Chondrocyte (in vitro differentiated cells): ENCODE measurements around the gene C1orf35. TPM values are rescaled to one million over a fixed set of nuclear protein-coding genes. Genes with fewer than 3 reads are reported as not detected.

Experiments used
- DNase-seq: peaks from one replicate; pipeline ENCODE4 v3.0.0; 2021; ENCODE audit warnings: mixed read lengths, low spot score
- H3K27ac Mint-ChIP-seq: one replicate; pipeline ENCODE4 v1.8.0; 2021; ENCODE audit warnings: mild to moderate bottlenecking, moderate library complexity, mixed read lengths; ENCODE audit not compliant: unreplicated experiment
- H3K27me3 Mint-ChIP-seq: 2 replicates; pipeline ENCODE4 v1.8.0; 2021; ENCODE audit warnings: low read depth, mixed read lengths
- H3K36me3 Mint-ChIP-seq: 2 replicates; pipeline ENCODE4 v1.8.0; 2021; ENCODE audit warnings: low read depth, mixed read lengths
- H3K4me1 Mint-ChIP-seq: 2 replicates; pipeline ENCODE4 v1.8.0; 2021; ENCODE audit warnings: low read depth, mild to moderate bottlenecking, mixed read lengths
- H3K4me3 Mint-ChIP-seq: one replicate; pipeline ENCODE4 v1.8.0; 2021; ENCODE audit warnings: mild to moderate bottlenecking, moderate library complexity, mixed read lengths; ENCODE audit not compliant: unreplicated experiment
- H3K9me3 Mint-ChIP-seq: 2 replicates; pipeline ENCODE4 v1.8.0; 2021; ENCODE audit warnings: low read depth, mixed read lengths
- total RNA-seq: library from RNA; stranded (reverse); gene quantifications from 3 replicates; pipeline ENCODE4 v1.2.1, GENCODE V29; 2021
- TF ChIP-seq, protein P1 (sequence below): fragments of 200-600 bp; sonication (generic); IDR thresholded peaks from 2 replicates; pipeline ENCODE4 v1.5.0; 2021; ENCODE audit warnings: antibody characterized with exemption, mild to moderate bottlenecking, moderate library complexity

C1orf35 gene
- total RNA-seq, 1 donor from 2014 or later = 13.3 TPM

DNA sequence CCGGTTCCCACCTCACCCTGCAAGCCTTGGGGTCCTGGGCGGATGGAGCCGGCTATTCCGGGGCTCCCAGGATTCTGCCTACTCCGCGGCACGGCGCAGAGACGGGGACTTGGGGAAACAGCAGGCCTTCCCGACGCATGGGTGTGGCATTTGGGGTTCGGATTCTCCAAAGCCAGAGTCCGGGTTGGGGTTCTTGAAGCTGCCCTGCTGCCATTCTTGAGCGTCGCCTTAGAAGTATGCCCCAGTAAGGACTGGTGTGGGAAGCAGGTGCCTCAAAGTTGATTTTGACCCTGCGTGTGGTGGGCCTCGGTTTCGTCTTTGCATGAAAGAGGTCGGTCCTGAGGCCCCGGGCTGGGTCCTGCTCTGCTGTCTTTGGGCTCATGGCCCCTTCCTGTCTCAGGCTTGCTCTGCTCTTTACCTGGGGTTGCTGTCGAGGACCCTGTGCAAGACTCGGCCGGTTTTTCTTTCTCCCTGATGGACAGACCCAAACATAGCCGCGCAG is 37.6 kb upstream of the C1orf35 start:
- H3K4me3 Mint-ChIP-seq = peak overlapping the region; percentile 91
- peaks cover 32% of the 10 kb centered on the region for H3K4me1 Mint-ChIP-seq
- DNase-seq = no peak

DNA sequence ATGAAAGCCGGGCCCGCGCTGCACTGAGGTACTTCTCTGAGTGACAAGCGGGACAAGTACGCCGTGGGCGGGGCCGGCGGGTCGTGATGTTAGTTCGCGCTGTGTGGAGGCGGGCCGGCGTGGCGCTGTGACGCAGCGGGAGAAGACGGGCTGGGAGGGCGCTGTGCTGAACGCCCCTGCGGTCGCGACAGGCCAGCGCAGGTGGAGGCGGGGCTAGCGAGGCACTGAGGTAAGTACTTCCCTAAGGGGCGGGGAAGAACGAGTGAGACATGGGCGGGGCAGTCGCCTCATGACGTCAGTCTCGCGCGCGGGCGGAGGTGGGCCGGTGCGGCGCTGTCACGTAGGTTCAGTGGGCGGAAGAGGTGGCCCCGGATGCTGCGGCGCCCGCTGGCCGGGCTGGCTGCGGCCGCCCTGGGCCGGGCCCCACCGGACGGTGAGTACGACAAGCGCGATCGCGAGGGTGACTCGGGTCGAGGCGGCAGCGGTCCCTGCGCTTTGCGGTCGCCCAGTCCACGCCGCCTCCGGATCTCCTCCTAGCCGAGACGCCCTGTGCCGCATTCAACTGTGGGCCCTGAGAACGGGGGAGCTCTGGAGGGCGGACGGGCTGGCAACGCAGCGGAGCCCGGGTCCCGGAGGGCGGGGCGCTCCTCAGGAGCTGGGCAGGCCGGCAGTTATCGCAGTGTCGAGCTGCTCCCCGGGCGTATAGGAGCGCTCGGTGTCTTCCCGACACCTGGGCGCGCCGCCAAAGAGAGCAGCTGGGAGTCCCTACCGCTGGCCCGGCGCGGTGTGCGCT is 37.0 kb upstream of the C1orf35 start, which contains the start of gene GUK1:
Gene GUK1, plus strand, starts transcription at position 349 of the 793 bp plus-strand sequence. Its CDS starts 24 bp downstream, at position 373.
- no peaks in the 10 kb centered on the region for H3K9me3 Mint-ChIP-seq
- DNase-seq = peak; percentile 100
- peak within 1 kb of the TSS; percentile 93 for H3K27ac Mint-ChIP-seq
- H3K4me1 Mint-ChIP-seq = peaks cover 32% of the 10 kb centered on the region
- H3K27me3 Mint-ChIP-seq = peaks cover 8% of the 10 kb centered on the region
- peak within 1 kb of the TSS; percentile 91 for H3K4me3 Mint-ChIP-seq
- no peaks in the 10 kb centered on the region for H3K36me3 Mint-ChIP-seq
- TF ChIP-seq, protein P1, sequence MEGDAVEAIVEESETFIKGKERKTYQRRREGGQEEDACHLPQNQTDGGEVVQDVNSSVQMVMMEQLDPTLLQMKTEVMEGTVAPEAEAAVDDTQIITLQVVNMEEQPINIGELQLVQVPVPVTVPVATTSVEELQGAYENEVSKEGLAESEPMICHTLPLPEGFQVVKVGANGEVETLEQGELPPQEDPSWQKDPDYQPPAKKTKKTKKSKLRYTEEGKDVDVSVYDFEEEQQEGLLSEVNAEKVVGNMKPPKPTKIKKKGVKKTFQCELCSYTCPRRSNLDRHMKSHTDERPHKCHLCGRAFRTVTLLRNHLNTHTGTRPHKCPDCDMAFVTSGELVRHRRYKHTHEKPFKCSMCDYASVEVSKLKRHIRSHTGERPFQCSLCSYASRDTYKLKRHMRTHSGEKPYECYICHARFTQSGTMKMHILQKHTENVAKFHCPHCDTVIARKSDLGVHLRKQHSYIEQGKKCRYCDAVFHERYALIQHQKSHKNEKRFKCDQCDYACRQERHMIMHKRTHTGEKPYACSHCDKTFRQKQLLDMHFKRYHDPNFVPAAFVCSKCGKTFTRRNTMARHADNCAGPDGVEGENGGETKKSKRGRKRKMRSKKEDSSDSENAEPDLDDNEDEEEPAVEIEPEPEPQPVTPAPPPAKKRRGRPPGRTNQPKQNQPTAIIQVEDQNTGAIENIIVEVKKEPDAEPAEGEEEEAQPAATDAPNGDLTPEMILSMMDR = peak; percentile 61

More for the DNA sequence above, 37.6 kb upstream of the C1orf35 start:
- TF ChIP-seq, protein P1 = no peak
- H3K36me3 Mint-ChIP-seq = no peaks in the 10 kb centered on the region
- H3K27me3 Mint-ChIP-seq = peaks cover 5% of the 10 kb centered on the region
- H3K9me3 Mint-ChIP-seq = no peaks in the 10 kb centered on the region
- peak overlapping the region; percentile 93 for H3K27ac Mint-ChIP-seq

DNA sequence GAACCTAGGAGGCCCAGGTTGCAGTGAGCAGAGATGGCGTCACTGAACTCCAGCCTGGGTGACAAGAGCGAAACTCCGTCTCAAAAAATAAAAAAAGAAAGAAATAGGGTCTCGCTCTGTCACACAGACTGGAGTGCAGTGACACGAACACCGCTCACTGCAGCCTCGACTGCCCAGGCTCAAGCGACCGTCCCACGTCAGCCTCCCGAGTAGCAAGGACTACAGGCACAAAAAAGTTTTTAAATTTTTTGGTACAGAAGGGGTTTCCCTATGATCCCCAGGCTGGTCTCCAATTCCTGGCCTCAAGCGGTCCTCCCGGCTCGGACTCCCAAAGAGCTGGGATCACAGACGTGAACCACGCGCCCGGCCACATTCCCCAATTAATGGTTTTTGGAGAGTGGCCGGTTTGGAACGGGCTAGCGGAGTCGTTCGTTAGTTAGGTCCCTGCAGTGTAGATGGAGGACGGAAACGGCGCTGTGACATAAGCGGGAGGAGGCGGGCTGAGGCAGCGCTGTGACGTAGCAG is 36.3 kb upstream of the C1orf35 start:
- Mint-ChIP-seq H3K4me1 (peaks cover 32% of the 10 kb centered on the region), H3K27ac (peak overlapping the region; percentile 93), H3K4me3 (peak overlapping the region; percentile 91), H3K9me3 (no peaks in the 10 kb centered on the region), H3K27me3 (peaks cover 14% of the 10 kb centered on the region), H3K36me3 (no peaks in the 10 kb centered on the region)
- DNase-seq = no peak
- TF ChIP-seq, protein P1 = no peak

DNA sequence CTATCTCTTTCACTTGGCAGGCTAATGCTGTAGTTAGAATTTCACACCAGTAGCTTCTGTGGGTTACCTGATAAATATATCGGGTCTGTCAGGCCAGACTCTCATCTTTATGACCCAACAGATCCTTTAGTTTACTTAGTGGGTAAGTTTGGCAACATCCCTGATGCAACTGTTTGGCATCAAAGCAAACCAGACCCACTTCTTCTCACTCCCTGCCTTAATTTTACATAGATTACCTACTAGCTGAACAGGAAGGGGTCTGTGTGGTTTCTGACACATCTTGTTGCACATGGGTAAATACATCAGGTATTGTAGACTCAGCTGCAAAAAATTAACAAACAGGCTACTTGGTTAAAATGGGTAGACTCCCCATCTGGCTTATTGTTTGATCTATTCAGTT is 33.8 kb upstream of the C1orf35 start:
- no peaks in the 10 kb centered on the region for H3K36me3 Mint-ChIP-seq
- no peak for DNase-seq
- H3K27me3 Mint-ChIP-seq = peaks cover 20% of the 10 kb centered on the region
- peaks cover 11% of the 10 kb centered on the region for H3K4me1 Mint-ChIP-seq
- H3K4me3 Mint-ChIP-seq = no peak overlapping the region
- TF ChIP-seq, protein P1 = no peak
- no peak overlapping the region for H3K27ac Mint-ChIP-seq
- no peaks in the 10 kb centered on the region for H3K9me3 Mint-ChIP-seq

DNA sequence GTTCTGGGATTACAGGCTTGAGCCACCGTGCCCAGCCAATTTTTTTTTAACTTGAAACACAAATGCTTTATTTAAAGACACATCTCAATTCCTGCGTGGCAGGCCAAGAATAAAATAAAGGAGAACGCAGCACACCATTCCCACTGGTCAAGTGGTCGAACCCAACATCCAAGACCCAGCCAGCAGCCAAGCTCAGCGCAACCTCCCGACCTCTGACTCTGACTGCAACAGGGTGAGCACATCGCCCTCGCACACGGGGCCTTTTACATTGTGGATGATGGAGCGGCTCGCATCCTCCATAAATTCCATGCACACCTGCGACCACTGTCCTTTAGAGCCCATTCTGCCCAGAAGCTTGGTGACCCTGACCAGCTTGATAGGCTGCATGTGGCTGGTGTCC is 31.5 kb upstream of the C1orf35 start:
- Mint-ChIP-seq H3K27ac (no peak overlapping the region), H3K27me3 (peaks cover 20% of the 10 kb centered on the region), H3K9me3 (no peaks in the 10 kb centered on the region), H3K36me3 (no peaks in the 10 kb centered on the region), H3K4me1 (peaks cover 7% of the 10 kb centered on the region), H3K4me3 (no peak overlapping the region)
- TF ChIP-seq, protein P1 = no peak
- no peak for DNase-seq
